Testis (tissue), 2 donors: ENCODE results near the gene LARP1B.
"Not testable (repeated sequence)": the region's sequence is repeated elsewhere in the genome, so short reads cannot be mapped to it uniquely, and the experiment has no call there.

Experiments
- CTCF ChIP-seq, 3 experiments: fragments of 450-650 bp in 2 of 3; fragments of 200-600 bp in 1 of 3; sonication (generic) in 1 of 3; IDR thresholded peaks; one replicate each; pipeline ENCODE4 v1.5.1; 2016 to 2019; ENCODE audit warnings: antibody characterized with exemption in 3 of 3, mild to moderate bottlenecking in 2 of 3, moderate library complexity in 1 of 3
- POLR2A ChIP-seq: fragments of 450-650 bp; IDR thresholded peaks from one replicate; pipeline ENCODE4 v1.6.1; 2017; ENCODE audit warnings: antibody characterized with exemption, mild to moderate bottlenecking, moderate library complexity

- not testable (repeated sequence) for TF ChIP-seq POLR2A; CTCF (IDR thresholded peaks at IDR 0.05)
Observed at GRCh38 chr4:128066453-128066820, 5.3 kb downstream of the LARP1B start.
